Activated CD8-positive, alpha-beta T cell treated with anti-CD3 and anti-CD28 coated beads for 36 hours (primary cell): ENCODE measurements around the gene DYRK1A. TPM values are rescaled to one million over a fixed set of nuclear protein-coding genes. Genes with fewer than 3 reads are reported as not detected.

ENCODE experiments used
- ATAC-seq: fragments of 200-7000 bp; cut with Tn5 transposase; one replicate; pipeline ENCODE4 v1.10.0; 2021; ENCODE audit warnings: mild to moderate bottlenecking, moderate library complexity
- CTCF ChIA-PET: fragments of 350-600 bp; sonication (Branson Sonifier 250); formaldehyde crosslinking; loops from one replicate; lab custom pipeline; 2021; ENCODE audit warnings: antibody characterized with exemption; lab: Charles Lee
- POLR2A ChIA-PET: fragments of 350-600 bp; sonication (Branson Sonifier 250); formaldehyde crosslinking; loops from one replicate; lab custom pipeline; 2021; ENCODE audit warnings: antibody characterized with exemption; lab: Charles Lee
- DNase-seq: peaks from one replicate; pipeline ENCODE4 v3.0.0-alpha.2; 2020
- H3K27ac Mint-ChIP-seq: one replicate; pipeline ENCODE4 v1.8.0; 2021; ENCODE audit warnings: mild to moderate bottlenecking, mixed read lengths
- H3K27me3 Mint-ChIP-seq: one replicate; pipeline ENCODE4 v1.8.0; 2021; ENCODE audit warnings: mixed read lengths
- H3K36me3 Mint-ChIP-seq: one replicate; pipeline ENCODE4 v1.8.0; 2021; ENCODE audit warnings: low read depth, mixed read lengths
- H3K4me1 Mint-ChIP-seq: one replicate; pipeline ENCODE4 v1.8.0; 2021; ENCODE audit warnings: low read depth, mixed read lengths
- H3K4me3 Mint-ChIP-seq: one replicate; pipeline ENCODE4 v1.8.0; 2021; ENCODE audit warnings: mild to moderate bottlenecking, moderate library complexity, mixed read lengths
- H3K9me3 Mint-ChIP-seq: one replicate; pipeline ENCODE4 v1.8.0; 2021; ENCODE audit warnings: mixed read lengths
- CTCF ChIP-seq: fragments of 200-600 bp; IDR thresholded peaks from one replicate; pipeline ENCODE4 v1.8.0; 2022; ENCODE audit warnings: antibody characterized with exemption, mild to moderate bottlenecking
- intact Hi-C: fragments of 100-400 bp; cut with micrococcal nuclease; formaldehyde crosslinking; loops from one replicate; pipeline ENCODE4 v1.10.0; 2022
- total RNA-seq, 2 experiments: library from RNA; stranded (reverse); gene quantifications; one replicate each; pipeline ENCODE4 v1.2.3, GENCODE V29; 2021

The DYRK1A gene
- total RNA-seq, 2 experiments from 2014 or later, result 57.5 to 58.7 TPM

- peaks cover 8% of the 10 kb centered on the region for H3K9me3 Mint-ChIP-seq
- ChIA-PET POLR2A (no interaction called here), CTCF (no interaction called here)
- no peak overlapping the region for H3K4me3 Mint-ChIP-seq
- H3K27me3 Mint-ChIP-seq, result peaks cover 3% of the 10 kb centered on the region
- ATAC-seq (no peak), DNase-seq (no peak)
- H3K36me3 Mint-ChIP-seq, result no peaks in the 10 kb centered on the region
- intact Hi-C loops, result no loop called here
- H3K27ac Mint-ChIP-seq, result no peak overlapping the region
- TF ChIP-seq CTCF, result no peak
- H3K4me1 Mint-ChIP-seq, result no peaks in the 10 kb centered on the region
Observed at GRCh38 chr21:37557261-37557950, 190.8 kb downstream of the DYRK1A start.

- POLR2A ChIA-PET, result no interaction called here
- TF ChIP-seq CTCF, result no peak
- intact Hi-C loops, result no loop called here
- DNase-seq, result no peak
- CTCF ChIA-PET, result no interaction called here
- Mint-ChIP-seq H3K4me1 (peaks cover 7% of the 10 kb centered on the region), H3K27ac (no peak overlapping the region), H3K9me3 (peaks cover 8% of the 10 kb centered on the region), H3K27me3 (peaks cover 3% of the 10 kb centered on the region), H3K36me3 (no peaks in the 10 kb centered on the region), H3K4me3 (no peak overlapping the region)
- no peak for ATAC-seq
Observed at GRCh38 chr21:37558676-37559211, 192.2 kb downstream of the DYRK1A start.

GRCh38 chr21:37560385-37560784 is 193.8 kb downstream of the DYRK1A start:
- Mint-ChIP-seq H3K36me3 (no peaks in the 10 kb centered on the region), H3K9me3 (peaks cover 8% of the 10 kb centered on the region), H3K4me1 (peaks cover 19% of the 10 kb centered on the region), H3K27ac (no peak overlapping the region), H3K27me3 (peaks cover 1% of the 10 kb centered on the region), H3K4me3 (no peak overlapping the region)
- no peak for DNase-seq
- ChIA-PET POLR2A (no interaction called here), CTCF (no interaction called here)
- intact Hi-C loops, result no loop called here
- no peak for TF ChIP-seq CTCF
- no peak for ATAC-seq

GRCh38 chr21:37561506-37561905 is 194.9 kb downstream of the DYRK1A start:
- peaks cover 8% of the 10 kb centered on the region for H3K9me3 Mint-ChIP-seq
- no peak for DNase-seq
- TF ChIP-seq CTCF, result no peak
- ATAC-seq, result no peak
- H3K4me1 Mint-ChIP-seq, result peaks cover 23% of the 10 kb centered on the region
- H3K27me3 Mint-ChIP-seq, result no peaks in the 10 kb centered on the region
- intact Hi-C loops, result no loop called here
- H3K36me3 Mint-ChIP-seq, result no peaks in the 10 kb centered on the region
- ChIA-PET POLR2A (no interaction called here), CTCF (no interaction called here)
- H3K4me3 Mint-ChIP-seq, result no peak overlapping the region
- H3K27ac Mint-ChIP-seq, result no peak overlapping the region
